OCI-M1 (cell line): ENCODE measurements around the gene NFATC2IP.
"Not testable (repeated sequence)": the region's sequence is repeated elsewhere in the genome, so short reads cannot be mapped to it uniquely, and the experiment has no call there.

Source experiments
- DNase-seq: peaks from one replicate; lab custom pipeline; 2025; lab: John Stamatoyannopoulos, UW

The NFATC2IP gene

DNA sequence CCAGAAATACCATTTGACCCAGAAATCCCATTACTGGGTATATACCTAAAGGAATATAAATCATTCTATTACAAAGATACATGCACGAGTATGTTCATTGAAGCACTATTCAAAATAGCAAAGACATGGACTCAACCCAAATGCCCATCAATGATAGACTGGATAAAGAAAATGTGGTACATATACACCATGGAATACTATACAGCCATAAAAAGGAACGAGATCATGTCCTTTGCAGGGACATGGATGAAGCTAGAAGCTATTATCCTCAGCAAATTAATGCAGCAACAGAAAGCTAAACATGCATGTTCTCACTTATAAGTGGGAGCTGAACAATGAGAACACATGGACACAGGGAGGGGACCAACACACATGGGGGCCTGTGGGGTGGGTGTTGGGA is 24.5 kb upstream of the NFATC2IP start:
- not testable (repeated sequence) for DNase-seq

DNA sequence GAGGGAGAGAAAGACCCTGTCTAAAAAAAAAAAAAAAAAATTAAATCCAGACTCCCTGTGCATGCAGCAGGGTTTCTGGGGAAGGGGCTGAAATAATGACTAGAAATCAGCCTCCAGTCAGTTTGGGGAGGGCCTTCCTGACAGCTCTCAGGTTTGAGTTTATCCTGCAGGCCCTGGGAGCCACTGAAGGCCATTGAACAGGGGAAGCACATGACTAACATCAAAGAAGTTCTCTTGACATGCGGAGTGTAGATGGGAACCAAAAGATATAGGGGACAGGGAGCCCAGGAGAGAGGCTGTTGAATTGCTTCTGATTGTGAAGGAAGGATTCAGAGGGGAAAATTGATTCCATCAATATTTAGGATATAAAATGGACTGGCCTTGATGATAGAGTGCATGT is 22.9 kb upstream of the NFATC2IP start:
- no peak for DNase-seq

DNA sequence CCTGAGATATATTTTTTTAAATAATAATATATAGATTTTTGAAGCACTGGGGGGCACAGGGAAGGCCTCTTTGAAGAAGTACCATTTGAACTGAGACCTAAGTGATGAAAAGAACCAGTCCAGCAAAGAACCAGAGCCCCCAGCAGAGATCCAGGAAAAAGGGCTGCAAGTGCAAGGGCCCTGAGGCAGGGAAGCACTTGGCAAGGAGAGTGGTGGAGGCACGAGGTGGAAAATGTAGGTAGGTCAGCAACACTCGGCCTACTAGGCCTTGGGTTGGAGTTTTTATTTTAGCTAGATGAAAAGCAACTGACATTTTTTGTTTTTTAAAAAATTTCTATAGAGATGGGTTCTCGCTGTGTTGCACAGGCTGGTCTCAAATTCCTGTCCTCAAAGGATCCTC is 20.5 kb upstream of the NFATC2IP start:
- DNase-seq: no peak

DNA sequence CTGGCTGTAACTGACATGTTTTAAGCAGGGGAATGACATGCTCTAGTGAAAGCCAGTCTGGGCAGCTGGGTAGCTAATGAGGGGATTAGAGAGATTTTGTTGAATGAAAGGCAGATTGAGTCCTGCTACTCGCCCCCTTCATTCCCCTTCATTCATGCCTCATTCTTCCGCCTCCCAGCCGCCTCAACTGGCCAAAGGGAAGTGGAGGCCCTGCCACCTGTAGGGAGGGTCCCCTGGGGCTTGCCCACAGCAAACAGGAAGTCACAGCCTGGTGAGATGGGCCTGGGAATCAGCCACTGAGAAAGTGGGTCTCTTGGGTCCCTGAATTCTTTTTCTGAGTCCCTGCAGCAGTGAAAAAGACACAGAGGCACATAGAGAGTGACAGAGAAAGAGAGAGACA is 20.1 kb upstream of the NFATC2IP start:
- DNase-seq: no peak

DNA sequence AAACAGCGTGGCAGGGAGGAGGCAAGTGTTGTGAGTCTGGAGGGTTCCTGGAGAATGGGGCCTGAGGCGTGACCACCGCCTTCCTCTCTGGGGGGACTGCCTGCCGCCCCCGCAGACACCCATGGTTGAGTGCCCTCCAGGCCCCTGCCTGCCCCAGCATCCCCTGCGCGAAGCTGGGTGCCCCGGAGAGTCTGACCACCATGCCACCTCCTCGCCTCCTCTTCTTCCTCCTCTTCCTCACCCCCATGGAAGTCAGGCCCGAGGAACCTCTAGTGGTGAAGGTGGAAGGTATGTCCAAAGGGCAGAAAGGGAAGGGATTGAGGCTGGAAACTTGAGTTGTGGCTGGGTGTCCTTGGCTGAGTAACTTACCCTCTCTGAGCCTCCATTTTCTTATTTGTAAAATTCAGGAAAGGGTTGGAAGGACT is 18.9 kb upstream of the NFATC2IP start, which contains the start of gene CD19:
Gene CD19, plus strand, starts transcription at position 171 of the 425 bp plus-strand sequence. Its CDS starts 30 bp downstream, at position 201.
- no peak for DNase-seq

DNA sequence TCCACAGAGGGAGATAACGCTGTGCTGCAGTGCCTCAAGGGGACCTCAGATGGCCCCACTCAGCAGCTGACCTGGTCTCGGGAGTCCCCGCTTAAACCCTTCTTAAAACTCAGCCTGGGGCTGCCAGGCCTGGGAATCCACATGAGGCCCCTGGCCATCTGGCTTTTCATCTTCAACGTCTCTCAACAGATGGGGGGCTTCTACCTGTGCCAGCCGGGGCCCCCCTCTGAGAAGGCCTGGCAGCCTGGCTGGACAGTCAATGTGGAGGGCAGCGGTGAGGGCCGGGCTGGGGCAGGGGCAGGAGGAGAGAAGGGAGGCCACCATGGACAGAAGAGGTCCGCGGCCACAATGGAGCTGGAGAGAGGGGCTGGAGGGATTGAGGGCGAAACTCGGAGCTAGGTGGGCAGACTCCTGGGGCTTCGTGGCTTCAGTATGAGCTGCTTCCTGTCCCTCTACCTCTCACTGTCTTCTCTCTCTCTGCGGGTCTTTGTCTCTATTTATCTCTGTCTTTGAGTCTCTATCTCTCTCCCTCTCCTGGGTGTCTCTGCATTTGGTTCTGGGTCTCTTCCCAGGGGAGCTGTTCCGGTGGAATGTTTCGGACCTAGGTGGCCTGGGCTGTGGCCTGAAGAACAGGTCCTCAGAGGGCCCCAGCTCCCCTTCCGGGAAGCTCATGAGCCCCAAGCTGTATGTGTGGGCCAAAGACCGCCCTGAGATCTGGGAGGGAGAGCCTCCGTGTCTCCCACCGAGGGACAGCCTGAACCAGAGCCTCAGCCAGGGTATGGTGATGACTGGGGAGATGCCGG is 18.2 kb upstream of the NFATC2IP start:
- no peak for DNase-seq

DNA sequence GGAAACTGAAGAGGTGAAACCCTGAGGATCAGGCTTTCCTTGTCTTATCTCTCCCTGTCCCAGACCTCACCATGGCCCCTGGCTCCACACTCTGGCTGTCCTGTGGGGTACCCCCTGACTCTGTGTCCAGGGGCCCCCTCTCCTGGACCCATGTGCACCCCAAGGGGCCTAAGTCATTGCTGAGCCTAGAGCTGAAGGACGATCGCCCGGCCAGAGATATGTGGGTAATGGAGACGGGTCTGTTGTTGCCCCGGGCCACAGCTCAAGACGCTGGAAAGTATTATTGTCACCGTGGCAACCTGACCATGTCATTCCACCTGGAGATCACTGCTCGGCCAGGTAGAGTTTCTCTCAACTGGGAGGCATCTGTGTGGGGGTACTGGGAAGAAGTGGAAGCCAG is 17.6 kb upstream of the NFATC2IP start:
- DNase-seq: no peak

DNA sequence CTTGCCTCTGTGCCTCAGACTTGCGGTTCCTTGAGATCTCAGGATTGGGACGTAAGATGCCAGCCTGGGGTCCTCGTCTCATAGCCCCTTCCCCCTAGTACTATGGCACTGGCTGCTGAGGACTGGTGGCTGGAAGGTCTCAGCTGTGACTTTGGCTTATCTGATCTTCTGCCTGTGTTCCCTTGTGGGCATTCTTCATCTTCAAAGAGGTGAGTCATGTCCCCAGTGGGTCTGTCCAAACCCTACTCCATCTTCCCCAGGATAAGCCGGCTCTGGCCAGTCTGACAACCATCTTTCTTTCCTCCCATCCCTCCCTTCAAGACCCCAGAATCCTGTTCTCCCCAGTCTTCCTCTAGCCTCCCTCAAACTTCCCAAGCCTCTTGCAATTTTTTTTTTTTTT is 15.4 kb upstream of the NFATC2IP start:
- no peak for DNase-seq

DNA sequence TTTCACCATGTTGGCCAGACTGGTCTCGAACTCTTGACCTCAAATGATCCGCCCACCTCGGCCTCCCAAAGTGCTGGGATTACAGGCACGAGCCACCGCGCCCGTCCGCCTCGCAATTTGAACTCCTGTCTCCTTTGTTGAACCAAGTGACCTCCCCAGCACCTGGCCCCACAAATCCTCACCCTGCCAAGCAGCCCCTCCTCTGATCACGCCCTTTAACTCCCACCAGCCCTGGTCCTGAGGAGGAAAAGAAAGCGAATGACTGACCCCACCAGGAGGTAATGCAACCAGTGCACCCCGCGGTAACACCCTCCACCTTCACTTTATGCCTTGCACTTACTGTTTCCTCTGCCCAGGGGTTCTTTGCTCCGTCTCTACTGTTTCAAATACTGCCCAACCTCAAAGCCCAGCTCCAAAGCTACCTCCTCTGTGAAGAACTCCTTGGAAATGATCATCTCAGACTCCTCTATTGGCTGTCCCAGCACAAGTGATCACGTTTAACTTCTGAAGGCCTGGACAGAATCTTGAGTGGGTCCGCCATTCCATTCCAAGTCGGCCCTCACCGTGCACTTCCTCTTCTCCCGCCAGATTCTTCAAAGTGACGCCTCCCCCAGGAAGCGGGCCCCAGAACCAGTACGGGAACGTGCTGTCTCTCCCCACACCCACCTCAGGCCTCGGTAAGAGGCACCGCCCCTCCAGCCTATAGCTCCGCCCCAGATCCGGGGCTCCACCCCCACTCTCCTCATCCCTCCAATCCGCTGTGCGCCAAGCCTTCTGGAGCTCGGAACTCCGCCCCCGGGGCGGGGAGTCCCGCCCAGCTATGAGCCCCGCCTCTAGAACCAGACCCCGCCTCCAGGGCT is 14.6 kb upstream of the NFATC2IP start:
- peak; percentile 98 for DNase-seq

DNA sequence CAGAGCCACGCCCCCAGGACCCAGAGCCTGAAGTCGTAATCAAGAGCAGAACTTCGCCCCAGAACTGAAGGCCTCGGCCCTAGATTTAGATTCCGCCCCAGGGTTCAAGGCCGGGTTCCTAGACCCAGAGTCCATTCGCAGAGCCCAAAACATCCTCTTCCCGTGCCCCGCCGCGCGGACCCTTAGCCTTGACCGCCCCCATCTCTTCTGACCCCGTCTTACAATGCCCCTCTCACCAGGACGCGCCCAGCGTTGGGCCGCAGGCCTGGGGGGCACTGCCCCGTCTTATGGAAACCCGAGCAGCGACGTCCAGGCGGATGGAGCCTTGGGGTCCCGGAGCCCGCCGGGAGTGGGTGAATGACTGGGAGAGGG is 14.0 kb upstream of the NFATC2IP start:
- no peak for DNase-seq

DNA sequence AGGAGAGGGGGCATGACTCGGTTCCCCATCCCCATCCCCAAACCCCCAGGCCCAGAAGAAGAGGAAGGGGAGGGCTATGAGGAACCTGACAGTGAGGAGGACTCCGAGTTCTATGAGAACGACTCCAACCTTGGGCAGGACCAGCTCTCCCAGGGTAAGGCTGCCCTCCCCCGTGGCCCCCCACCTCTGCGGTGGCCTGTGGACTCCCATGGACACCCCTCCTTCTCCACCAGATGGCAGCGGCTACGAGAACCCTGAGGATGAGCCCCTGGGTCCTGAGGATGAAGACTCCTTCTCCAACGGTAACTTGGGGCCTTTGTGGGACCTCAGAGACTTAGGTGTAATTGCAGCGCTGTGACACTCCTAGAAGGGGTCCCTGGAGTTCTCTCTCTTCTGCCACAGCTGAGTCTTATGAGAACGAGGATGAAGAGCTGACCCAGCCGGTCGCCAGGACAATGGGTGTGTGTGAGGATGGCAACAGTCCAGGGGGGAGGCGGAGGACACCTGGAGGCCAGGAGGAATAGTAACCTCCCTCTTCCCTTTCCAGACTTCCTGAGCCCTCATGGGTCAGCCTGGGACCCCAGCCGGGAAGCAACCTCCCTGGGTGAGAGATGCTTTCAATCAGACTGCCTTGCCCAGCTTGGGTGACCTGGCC is 13.4 kb upstream of the NFATC2IP start:
- no peak for DNase-seq

DNA sequence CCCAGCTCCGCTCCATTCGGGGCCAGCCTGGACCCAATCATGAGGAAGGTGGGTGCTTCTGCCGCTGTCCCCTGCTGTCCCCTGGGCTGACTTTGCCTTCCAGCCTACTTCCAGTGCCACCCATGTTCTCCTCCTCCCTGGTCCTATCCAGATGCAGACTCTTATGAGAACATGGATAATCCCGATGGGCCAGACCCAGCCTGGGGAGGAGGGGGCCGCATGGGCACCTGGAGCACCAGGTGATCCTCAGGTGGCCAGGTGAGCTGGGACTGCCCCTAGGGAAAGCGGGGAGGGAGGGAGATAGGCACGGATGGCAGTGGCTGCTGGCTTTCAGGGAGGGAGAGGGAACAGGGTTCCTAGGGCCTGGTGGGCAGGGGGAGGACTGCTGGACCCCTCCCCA is 12.0 kb upstream of the NFATC2IP start:
- no peak for DNase-seq

DNA sequence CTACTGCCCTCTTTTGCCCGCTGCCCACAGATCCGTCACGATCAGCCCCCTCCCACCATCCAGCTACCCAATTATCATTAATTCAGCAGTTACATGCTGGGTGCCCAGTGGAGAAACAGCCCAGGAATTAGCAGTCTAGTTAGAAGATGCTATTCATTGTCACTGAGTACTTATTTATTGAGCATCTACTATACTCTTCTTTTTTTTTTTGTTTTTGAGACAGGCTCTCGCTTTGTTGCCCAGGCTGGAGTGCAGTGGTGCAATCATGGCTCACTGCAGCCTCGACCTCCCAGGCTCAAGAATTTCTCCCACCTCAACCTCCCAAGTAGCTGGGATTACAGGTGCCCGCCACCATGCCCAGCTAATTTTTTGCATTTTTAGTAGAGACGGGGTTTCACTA is 10.9 kb upstream of the NFATC2IP start:
- DNase-seq: not testable (repeated sequence)

DNA sequence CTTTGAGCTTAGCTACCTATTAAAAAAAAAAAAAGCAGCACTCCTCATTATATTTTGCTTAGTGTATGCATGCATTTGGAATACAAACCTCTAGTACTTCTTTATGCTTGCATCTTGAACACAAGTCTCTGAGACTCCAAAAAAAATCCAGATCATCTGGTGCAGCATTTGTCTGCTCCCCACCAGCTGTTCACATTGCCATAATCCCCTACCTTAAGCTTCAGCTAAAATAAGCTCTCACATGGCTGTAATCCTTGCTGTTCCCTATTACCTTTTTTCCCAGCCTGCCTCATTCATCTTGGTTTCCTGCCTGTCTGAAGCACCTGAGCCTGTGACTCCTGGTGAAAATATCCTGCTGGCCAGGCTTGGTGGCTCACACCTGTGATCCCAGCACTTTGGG is 7.5 kb upstream of the NFATC2IP start:
- no peak for DNase-seq

DNA sequence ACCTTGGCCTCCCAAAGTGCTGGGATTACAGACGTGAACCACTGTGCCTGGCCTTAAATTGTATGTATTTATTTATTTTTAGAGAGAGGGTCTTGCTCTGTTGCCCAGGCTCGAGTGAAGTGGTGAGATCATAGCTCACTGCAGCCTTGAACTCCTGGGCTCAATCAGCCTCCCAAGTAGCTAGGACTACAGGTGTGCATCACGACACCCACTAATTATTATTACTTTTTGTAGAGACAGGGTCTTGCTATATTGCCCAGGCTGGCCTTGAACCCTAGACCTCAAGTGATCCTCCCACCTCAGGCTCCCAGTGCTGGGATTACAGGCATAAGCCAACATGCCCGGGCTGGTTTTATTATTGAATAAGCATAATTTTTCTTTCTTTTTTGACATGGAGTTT is 4.1 kb upstream of the NFATC2IP start:
- no peak for DNase-seq

DNA sequence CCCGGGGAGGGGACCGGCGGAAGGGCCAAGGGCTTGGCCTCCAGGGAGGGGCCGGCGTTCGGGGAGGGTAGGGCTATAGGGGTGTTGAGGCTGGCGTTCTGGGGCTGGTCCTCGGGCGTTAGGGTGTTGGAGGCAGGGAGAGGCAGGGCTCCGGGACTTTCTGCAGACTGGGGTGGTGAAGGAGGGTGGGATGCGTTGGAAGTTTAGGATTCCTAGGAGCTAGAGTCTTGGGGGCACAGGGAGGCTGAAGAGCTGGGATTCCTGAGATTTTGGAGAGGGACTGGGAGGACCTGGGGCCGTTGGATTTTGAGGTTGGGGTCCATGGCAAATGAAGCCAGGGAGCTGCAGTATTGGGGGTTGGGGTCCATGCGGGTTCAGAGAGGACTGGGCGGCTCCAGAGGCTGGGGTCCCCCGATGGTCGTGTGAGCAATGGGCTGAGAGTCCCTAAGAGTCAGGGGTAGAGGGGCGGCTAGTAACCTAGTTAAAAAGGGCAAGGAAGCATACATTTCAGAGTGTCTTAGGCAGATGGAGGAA is 740 bp downstream of the NFATC2IP start:
- DNase-seq: peak; percentile 44

DNA sequence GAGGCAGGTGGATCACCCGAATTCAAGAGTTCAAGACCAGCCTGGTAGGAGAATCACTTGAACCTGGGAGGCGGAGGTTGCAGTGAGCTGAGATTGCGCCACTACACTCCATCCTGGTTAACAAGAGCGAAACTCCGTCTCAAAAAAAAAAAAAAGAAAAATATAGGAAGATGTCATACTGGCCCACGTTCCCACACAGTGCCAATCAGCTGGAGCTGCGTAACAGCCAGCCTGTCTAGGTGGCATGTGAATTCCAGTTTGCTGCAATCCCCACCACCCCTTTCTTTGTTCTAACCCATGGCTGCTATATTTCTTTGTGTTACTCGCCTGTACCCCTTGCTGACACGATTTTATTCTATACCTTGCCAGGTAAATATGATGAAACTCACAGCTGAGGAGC is 7.5 kb downstream of the NFATC2IP start:
- no peak for DNase-seq

DNA sequence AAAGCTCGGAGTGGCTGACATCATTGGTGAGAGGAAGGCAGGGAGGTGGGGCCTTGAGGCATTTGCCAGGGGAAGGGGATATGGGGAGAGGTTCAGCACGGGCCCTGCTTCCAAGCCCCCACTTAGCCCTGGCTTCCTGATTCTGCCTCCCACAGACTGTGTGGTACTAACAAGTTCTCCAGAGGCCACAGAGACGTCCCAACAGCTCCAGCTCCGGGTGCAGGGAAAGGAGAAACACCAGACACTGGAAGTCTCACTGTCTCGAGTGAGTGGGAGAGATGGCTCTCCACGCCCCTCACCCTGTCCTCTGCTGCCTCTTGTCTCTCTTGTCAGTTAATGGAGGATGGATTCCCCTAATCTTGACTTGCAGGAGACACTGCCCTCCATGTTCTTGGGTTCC is 8.1 kb downstream of the NFATC2IP start:
- DNase-seq: no peak

DNA sequence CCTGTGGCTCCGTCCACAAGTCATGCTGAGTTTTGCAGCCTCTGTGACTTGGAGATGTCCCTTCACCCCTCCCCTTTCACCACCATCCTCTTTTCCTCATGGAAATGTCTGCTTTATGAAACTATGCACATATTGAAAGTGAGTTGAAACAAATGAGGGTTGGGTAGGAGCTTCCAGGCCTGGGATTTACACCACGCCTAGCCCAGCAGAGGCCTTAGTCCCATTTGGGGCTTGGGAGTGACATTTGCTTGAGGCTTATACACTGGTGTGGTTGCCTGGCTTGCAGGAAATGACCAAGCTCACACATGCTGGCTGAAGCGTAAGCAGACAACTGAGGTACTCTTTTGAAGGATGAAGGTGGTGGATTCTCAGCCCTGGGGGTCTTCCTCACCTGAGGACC is 13.3 kb downstream of the NFATC2IP start:
- DNase-seq: no peak

DNA sequence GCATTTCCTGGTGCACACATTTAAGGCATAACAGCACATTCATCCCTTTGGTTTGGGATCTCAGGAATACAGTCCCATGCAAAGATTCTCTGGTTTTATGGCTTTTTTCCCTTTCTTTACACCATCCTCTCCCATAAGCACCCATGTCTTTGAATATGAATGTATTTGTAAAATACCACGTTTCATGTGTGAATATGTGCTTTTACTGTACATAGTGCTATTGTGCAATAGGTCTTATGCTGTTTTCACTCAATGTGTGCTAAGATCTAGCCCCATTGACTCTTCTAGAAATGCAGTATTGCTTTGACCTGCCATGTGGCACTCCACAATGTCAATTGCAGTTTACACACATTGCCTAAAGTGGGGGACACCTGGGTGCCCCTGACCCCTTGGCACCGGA is 13.8 kb downstream of the NFATC2IP start:
- DNase-seq: no peak

DNA sequence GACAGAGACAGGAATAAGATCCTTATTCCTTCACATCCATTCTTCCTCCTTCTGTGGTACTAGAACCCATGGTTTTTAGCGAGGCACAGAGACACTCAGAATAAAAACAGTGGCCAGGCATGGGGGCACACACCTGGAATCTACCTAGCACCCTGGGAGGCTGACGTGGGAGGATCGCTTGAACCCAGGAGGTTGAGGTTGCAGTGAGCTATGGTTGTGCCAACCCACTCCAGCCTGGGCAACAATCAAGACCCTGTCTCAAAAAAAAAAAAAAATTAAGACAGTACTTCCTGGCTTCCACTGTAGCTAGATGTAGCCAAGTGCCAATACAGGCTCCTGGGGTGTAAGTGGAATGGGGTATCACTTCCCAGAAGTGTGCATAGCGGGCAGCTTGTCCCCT is 16.4 kb downstream of the NFATC2IP start:
- no peak for DNase-seq

DNA sequence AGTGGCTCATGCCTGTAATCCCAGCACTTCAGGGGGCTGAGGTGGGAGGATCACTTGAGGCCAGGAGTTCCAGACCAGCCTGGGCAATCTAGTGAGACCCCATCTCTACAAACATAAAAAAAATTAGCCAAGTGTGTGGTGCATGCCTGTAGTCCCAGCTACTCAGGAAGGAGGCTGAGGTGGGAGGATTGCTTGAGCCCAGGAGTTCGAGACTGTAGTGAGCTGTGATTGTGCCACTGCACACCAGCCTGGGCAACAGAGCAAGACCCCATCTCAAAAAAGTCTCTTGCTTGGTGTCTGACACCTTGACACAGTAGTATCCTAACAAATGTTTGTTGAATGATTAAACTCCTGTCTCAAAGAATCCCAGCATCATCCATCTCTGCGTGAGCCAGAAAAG is 19.0 kb downstream of the NFATC2IP start:
- not testable (repeated sequence) for DNase-seq
